Colonic mucosa (tissue), 4 donors: Measurements from ENCODE around the gene STK32C. TPM values are rescaled to one million over a fixed set of nuclear protein-coding genes. Genes with fewer than 3 reads are reported as not detected.

Experiments
- DNase-seq: peaks from one replicate; pipeline ENCODE4 v3.0.0-alpha.2; 2020
- H3K27ac ChIP-seq: fragments of 200-600 bp; one replicate; pipeline ENCODE4 v1.8.0; 2021
- H3K27me3 ChIP-seq: fragments of 200-600 bp; one replicate; pipeline ENCODE4 v1.8.0; 2021
- H3K36me3 ChIP-seq: fragments of 200-600 bp; one replicate; pipeline ENCODE4 v1.8.0; 2021
- H3K4me1 ChIP-seq: fragments of 200-600 bp; one replicate; pipeline ENCODE4 v1.8.0; 2021; ENCODE audit warnings: mild to moderate bottlenecking
- H3K4me3 ChIP-seq: fragments of 200-600 bp; one replicate; pipeline ENCODE4 v1.8.0; 2021
- H3K9ac ChIP-seq, 2 donors: one replicate each; pipeline ENCODE4 v1.7.0; 2013; ENCODE audit warnings: control low read depth in 2 of 2, low read depth in 2 of 2, low read length in 2 of 2
- H3K9me3 ChIP-seq: fragments of 200-600 bp; one replicate; pipeline ENCODE4 v1.8.0; 2021
- intact Hi-C: fragments of 100-400 bp; cut with DNase I; formaldehyde crosslinking; loops from one replicate; pipeline ENCODE4 v1.14.1; 2022
- total RNA-seq, 2 donors: library from RNA; stranded (reverse); fragmentation: NEBNext Ultra II Directional in 1 of 2; extraction: Animal tissue kit (Norgen Biotek cat#: 25700) in 1 of 2; gene quantifications; one replicate each; pipeline ENCODE4 v1.2.1, GENCODE V29; 2021
- TF ChIP-seq, protein P1 (sequence below): fragments of 200-600 bp; IDR thresholded peaks from one replicate; pipeline ENCODE4 v1.8.0; 2022; ENCODE audit warnings: antibody characterized with exemption, mild to moderate bottlenecking
- donor health status: healthy.
- donor health status: DM: no; HTN: no; CAD: no.
- donor health status: DM: no; HTN: no; CAD: no.

STK32C gene
- total RNA-seq, 2 donors from 2014 or later = 9.2 to 14.5 TPM

DNA sequence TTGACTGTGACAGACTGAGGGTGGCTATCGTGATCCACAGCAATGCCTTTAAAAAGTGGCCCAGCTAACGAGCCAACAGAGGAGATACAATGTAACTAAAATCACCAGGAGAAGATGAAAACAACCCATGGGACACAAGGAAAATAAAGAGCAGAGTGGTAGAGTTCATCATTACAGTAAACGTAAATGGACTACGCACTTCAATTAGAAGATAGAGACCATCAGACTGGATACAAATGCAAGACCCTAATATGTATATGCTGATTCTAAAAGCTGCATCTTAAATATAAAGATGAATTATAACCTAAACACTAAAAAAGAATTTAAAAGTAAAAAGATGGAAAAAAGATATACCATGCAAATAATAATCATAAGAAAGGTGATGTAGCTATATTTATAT, 6.6 kb upstream of the STK32C start:
- intact Hi-C loops = no loop called here
- no peaks in the 10 kb centered on the region for H3K4me1 ChIP-seq
- H3K9me3 ChIP-seq = no peaks in the 10 kb centered on the region
- DNase-seq = no peak
- no peak overlapping the region for H3K4me3 ChIP-seq
- TF ChIP-seq, protein P1, sequence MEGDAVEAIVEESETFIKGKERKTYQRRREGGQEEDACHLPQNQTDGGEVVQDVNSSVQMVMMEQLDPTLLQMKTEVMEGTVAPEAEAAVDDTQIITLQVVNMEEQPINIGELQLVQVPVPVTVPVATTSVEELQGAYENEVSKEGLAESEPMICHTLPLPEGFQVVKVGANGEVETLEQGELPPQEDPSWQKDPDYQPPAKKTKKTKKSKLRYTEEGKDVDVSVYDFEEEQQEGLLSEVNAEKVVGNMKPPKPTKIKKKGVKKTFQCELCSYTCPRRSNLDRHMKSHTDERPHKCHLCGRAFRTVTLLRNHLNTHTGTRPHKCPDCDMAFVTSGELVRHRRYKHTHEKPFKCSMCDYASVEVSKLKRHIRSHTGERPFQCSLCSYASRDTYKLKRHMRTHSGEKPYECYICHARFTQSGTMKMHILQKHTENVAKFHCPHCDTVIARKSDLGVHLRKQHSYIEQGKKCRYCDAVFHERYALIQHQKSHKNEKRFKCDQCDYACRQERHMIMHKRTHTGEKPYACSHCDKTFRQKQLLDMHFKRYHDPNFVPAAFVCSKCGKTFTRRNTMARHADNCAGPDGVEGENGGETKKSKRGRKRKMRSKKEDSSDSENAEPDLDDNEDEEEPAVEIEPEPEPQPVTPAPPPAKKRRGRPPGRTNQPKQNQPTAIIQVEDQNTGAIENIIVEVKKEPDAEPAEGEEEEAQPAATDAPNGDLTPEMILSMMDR = no peak
- H3K27me3 ChIP-seq = no peaks in the 10 kb centered on the region
- no peak overlapping the region for H3K9ac ChIP-seq
- H3K36me3 ChIP-seq = no peaks in the 10 kb centered on the region
- H3K27ac ChIP-seq = no peak overlapping the region

GRCh38 chr10:132313865-132314264, 6.1 kb upstream of the STK32C start:
- Histone ChIP-seq H3K27me3 (no peaks in the 10 kb centered on the region), H3K4me1 (no peaks in the 10 kb centered on the region), H3K36me3 (no peaks in the 10 kb centered on the region), H3K27ac (no peak overlapping the region), H3K4me3 (no peak overlapping the region), H3K9ac (no peak overlapping the region), H3K9me3 (no peaks in the 10 kb centered on the region)
- DNase-seq = no peak
- TF ChIP-seq, protein P1 = no peak
- intact Hi-C loops = no loop called here

DNA sequence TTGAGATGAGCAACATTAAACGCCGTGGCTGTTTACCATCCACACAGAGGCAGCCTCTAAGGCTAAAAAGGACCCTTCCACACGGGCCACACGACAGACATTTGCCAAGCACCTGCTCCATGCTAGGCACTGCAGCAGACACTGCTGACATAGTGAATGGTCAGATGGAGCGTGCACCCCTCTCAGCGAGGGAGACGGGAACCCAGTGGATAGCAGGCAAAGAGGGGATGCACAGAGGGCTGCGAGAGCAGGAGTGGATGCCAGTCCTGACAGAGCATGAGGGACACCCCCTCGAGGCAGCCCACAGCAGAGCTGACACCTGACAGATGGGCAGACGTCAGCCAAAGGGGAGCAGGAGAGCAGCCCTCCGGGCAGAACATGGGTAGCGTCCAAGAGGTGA, 5.6 kb upstream of the STK32C start:
- Histone ChIP-seq H3K9me3 (no peaks in the 10 kb centered on the region), H3K9ac (no peak overlapping the region), H3K4me3 (no peak overlapping the region), H3K27ac (no peak overlapping the region), H3K4me1 (no peaks in the 10 kb centered on the region), H3K27me3 (no peaks in the 10 kb centered on the region), H3K36me3 (no peaks in the 10 kb centered on the region)
- no peak for DNase-seq
- TF ChIP-seq, protein P1 = no peak
- intact Hi-C loops = no loop called here

- Histone ChIP-seq H3K9ac (no peak overlapping the region), H3K9me3 (no peaks in the 10 kb centered on the region), H3K4me1 (peaks cover 6% of the 10 kb centered on the region), H3K36me3 (no peaks in the 10 kb centered on the region), H3K27ac (no peak overlapping the region), H3K27me3 (no peaks in the 10 kb centered on the region), H3K4me3 (no peak overlapping the region)
- intact Hi-C loops = no loop called here
- TF ChIP-seq, protein P1 = no peak
- no peak for DNase-seq
Measured at GRCh38 chr10:132311338-132311939, 3.7 kb upstream of the STK32C start.

DNA sequence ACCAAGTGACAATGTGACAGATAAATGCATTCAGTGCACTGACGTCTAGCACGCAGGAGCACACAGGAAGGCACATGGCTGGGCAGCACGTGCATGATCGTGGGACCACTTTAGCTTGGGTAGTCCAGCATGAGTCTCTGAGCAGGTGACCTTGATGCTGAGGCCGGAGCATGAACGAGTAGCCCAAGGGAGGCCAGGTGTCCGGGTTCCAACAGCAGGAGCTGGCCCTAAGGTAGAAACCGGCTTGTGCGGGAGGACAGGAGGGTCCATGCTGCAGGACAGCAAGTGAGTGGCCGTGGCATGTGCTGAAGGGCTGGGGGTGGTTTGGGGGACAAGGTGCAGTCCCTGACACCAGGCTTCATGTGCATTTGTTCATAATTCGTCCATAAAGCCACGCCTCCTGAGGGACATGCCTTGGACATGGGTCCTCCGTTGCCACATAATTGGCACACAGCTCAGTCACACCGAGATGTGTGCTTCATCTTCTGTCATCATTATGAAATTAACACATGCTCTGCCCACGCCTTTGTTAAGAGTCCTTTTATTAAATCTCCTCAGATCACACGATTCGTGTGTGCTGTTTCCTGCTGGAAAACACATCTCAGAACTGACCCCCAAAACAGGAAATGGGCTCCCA, 3.1 kb upstream of the STK32C start:
- Histone ChIP-seq H3K4me3 (no peak overlapping the region), H3K9me3 (no peaks in the 10 kb centered on the region), H3K27ac (no peak overlapping the region), H3K36me3 (no peaks in the 10 kb centered on the region), H3K27me3 (no peaks in the 10 kb centered on the region), H3K4me1 (peaks cover 6% of the 10 kb centered on the region), H3K9ac (no peak overlapping the region)
- intact Hi-C loops = no loop called here
- TF ChIP-seq, protein P1 = no peak
- DNase-seq = no peak
